ENCODE results near the gene CACNA2D1.

CACNA2D1 gene

DNA sequence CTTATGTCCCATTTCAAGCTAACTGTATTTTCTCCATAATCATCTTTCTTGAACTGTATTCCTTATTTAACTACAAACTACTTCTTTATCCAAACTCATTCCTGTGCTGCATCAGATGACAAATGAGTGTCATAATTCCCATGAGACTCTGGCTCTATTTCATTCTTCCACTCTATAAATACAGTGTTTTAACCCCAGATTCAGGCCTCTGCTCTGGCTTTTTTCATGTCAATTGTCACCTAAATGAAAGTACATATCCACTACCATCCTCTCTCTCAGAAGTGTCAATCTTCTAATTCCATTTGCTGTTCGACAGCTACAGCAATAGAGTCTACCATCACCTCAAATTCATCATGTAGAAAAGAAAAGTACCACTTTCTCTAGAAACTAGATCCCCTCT, 172.7 kb downstream of the CACNA2D1 start:
- no peak for DNase-seq

GRCh38 chr7:82268632-82269031, 174.9 kb downstream of the CACNA2D1 start:
- no peak for DNase-seq

DNA sequence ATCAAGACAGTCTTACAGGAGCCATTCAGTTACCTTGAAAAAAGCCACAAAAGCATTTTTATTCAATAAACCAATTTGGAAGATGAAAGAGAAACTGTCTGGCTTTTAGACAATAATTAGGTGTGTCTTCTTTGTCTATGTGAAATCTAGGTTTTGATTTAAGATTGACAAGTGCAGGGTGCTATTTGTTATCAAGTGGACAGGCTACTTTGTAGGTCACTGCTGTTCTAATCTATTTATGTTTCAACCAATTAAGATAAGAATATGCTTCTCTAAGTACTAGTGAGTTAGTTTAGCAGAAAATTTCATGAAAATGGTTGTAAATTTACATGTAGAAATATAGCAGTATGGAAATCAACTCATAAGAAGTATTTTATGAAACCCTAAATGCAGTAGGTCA, 177.5 kb downstream of the CACNA2D1 start:
- no peak for DNase-seq

DNA sequence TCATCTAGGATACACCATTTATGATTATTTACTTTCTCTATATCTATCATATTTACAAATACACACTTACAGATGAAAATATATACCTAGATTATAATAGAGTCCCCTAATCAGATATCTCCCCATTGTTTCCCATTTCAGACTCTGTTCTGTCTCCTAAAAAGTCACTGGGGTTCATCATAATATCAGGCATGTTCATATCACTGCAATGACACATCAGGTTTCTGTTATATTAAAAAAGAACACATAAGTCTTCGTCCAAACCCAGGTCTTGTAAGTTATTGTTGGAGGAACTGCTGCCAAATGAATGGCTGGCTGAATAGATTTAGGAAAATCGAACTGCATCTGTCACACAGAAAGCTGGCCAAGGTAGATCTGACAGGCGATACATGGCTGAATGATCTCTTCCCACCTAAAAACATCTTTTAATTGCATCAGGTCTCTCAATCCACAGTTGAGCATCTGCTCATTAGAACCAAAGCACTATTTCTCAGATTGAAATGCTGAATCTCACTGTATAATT, 178.7 kb downstream of the CACNA2D1 start:
- DNase-seq, result no peak

DNA sequence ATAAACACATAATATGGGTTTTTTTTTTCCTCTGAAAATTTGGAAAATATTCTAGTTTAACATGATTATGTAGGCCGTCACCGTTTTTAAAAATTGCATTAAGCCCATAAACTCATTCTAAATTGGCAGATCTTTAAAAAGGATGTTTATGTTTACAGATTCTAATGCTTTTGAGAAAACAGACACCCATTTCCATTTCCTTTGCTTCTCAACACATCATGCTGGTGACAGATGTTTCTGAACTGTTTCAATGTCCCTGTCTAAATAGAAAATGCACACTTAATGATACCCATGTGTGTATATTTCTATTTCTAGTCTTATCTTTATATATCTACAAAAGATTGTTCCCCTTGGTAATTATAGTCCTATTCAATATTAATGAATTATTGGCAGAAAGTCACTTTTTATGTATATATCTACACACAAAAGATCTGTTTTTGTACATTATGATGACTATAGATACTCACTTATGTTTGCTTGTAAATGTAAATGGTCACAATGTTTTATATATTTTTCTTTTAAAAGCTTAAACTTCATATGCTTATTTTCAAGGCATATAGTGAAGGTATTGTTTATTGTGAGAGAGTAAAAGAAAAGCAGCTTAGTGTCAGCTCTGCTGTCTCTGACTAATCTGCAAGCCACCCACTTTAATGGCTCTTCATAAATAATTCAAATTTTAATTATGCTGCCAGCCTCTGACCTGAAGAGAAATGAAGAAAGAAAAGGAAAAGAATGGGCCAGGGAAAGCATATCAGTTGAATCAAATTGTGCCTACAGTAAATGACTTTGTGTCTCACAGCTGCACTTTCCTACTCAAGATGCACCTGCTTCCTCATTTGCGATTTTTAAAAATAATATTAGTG, 179.4 kb downstream of the CACNA2D1 start:
- DNase-seq, result no peak

- DNase-seq, result no peak
Measured at GRCh38 chr7:82258181-82258580, 185.4 kb downstream of the CACNA2D1 start.

DNA sequence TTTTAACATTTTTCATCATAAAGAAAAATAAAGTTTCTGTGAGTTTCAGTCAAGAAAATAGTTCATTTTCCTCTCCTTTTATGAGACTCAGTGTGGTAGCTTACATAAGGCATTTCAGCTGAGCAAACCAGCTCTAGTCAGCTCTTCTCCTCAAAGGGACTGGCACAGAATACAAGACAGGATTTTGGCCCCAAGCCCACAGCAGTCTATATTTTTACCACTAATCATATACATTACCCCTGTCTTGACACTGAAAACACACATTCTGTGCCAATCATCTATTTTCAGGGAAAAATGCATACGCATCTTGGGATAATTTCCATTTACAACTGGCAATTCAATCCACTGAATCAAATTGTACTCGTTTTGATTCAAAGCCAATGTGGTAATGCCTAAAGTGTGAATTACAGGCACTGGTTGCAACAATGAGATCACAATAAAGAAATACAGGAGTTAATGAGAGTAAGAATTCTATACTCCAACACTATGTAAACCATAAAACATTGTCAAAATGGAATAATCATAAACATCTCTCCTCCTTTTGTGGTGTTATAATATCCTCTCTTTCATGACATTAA, 186.4 kb downstream of the CACNA2D1 start:
- no peak for DNase-seq

DNA sequence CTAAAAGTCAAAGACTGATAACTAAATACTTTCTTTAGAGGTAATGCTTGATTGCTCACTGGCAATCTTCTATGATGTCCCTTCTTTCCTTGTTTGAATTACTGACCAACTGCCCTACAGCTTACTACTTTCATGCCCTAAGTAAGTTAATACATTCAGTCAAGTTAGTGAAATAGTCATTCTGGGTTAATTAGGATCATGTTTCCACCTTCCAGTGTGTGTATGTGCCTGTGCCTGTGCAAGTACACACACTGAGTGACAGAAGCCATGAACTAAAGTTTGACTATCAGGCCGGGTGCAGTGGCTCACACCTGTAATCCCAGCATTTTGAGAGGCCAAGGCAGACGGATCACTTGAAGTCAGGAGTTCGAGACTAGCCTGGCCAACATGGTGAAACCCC, 187.9 kb downstream of the CACNA2D1 start:
- no peak for DNase-seq

- DNase-seq, result no peak
Measured at GRCh38 chr7:82250598-82250997, 193.0 kb downstream of the CACNA2D1 start.

GRCh38 chr7:82249979-82250378, 193.6 kb downstream of the CACNA2D1 start:
- no peak for DNase-seq

GRCh38 chr7:82247814-82248433, 195.7 kb downstream of the CACNA2D1 start:
- no peak for DNase-seq

GRCh38 chr7:82244947-82245517, 198.5 kb downstream of the CACNA2D1 start:
- no peak for DNase-seq

- no peak for DNase-seq
Measured at GRCh38 chr7:82241356-82241755, 202.2 kb downstream of the CACNA2D1 start.

DNA sequence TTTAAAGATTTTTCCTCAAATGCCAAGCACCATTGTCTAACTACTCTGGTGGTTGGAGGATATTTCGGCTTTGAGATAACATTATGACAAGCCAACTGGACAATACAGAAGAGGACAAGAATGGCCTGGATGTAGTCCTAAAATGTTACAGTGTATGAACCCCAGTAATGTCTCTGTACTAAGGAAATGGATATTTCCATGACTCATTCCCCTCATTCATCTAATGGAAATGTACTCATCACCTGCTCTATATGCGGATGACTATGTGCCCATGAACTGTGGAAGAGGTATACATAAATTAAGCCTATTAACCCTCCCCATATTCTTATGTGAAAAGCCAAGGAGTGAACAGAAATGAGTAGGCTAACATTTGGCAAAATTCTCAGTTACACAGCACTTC, 207.9 kb downstream of the CACNA2D1 start:
- DNase-seq, result no peak

GRCh38 chr7:82234457-82235049, 209.0 kb downstream of the CACNA2D1 start:
- DNase-seq, result no peak

DNA sequence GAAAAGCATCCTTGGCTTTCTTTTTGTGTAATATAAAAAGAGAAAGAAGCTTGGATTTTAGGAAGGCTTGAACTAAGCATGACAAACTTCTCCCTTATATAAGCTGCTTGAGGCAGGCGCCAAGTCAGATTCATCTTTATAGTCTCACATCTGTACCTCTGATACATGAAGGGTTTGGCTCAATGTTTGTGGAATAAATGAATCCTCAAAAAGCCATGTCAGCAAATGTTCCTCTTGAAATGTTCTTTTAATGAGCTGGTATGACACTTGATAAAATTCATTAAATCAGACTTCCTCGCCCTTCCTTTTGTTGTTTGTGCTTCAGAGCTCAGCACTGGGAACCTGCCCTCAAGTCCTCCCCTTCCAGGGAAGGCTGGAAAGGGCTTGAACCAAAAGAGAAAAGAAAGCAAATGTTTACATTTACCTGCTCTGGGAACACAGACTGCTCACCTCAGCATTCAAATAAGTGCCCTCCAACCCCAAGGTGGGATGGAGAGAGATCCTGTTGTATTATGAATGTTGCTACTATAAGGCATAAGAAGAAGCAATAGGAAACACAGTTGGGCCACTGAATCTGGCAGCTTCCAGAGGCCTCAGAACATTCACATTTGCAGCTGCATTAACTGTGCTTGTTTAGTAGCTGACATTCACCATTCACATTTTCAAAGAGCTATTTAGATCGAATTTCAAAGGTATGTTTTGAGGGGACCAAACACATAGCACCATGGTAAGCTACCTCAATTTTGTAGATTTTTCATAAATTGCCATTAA, 212.6 kb downstream of the CACNA2D1 start:
- DNase-seq, result no peak

DNA sequence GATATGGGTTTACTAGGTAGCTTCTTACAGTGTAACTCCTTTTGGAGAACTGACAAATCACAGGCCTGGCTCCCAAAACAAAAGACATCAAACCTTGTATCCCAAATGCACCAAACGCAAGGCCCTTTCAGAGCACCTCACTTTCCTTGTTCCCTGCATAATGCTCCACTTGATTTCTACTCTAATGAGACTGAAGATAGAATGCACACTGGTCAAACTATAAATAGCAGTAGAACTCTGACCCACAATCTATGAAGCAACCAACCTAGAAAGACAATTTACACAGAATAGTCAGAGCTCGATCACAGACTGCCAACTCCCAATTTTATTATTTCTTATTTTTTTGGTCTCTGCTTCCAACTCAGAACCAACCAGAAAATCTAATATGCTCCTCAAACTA, 214.4 kb downstream of the CACNA2D1 start:
- no peak for DNase-seq

DNA sequence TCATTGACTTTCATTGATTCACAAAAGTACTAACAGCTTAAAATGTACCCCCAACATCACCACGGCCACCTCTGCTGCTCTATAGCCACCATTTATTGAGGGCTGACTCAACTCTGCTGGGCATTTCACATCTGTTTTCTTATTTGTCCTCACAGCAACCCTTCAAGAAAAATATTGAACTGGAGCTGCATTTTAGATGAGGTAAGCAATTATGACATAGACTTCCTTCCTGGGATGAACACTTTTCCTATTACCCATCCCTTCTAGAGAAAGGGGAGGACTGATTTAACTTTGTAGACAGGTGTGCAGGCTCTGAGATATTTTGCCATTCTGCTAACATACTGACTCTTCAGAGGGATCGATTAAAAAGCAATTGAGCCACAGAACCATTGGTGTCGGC, 217.4 kb downstream of the CACNA2D1 start:
- no peak for DNase-seq

DNA sequence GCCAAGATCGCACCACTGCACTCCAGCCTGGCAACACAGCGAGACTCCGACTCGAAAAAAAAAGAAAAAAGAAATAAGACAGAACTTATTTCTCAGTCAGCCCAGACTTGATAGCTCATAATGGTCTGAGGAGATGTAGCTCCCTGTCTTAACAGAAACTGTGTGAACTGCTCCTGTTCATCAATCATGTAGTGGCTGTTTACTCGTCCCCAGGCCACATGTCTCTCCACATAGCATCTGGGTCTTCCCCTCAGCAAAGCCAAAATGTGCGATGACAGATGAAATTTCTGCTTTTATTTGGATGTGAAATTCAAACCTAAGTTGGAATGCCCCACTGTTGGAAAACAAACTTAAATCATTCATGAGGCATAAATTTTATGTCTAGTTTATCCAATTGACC, 219.0 kb downstream of the CACNA2D1 start:
- no peak for DNase-seq

GRCh38 chr7:82223580-82223979, 220.0 kb downstream of the CACNA2D1 start:
- DNase-seq, result no peak

GRCh38 chr7:82221152-82221674, 222.4 kb downstream of the CACNA2D1 start:
- DNase-seq, result no peak

DNA sequence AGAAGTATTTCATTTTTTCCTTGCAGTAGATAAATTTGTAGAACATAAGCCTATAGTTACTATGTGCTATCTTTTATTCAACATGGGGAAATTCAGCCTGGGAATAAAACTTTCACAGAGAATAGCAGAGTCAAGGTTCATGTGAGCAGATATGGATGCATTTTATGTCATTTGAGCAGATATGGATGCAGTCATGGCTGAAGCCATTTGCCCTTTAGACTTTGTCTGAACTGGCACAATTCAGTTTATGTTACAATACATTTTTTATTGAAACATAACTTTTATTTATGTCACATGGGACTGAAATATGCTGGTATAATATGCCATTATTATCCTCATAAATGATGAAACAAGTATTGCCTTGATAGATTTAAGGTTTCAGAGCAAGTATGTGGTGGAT, 231.1 kb downstream of the CACNA2D1 start:
- no peak for DNase-seq

All from CD4-positive, alpha-beta T cell treated with Interleukin-12 subunit alpha and Interleukin-12 subunit beta, for 1 hour (primary cell).